HEK293 (cell line): Measurements from ENCODE around the gene DMC1.
"Not testable (repeated sequence)": the region's sequence is repeated elsewhere in the genome, so short reads cannot be mapped to it uniquely, and the experiment has no call there.

Experiments used
- CTCF ChIA-PET: fragments of 350-600 bp; formaldehyde crosslinking; extraction: SDS; loops from one replicate; lab custom pipeline; 2021; ENCODE audit warnings: antibody characterized with exemption; lab: Yijun Ruan, JAX
- POLR2A ChIA-PET: fragments of 300-600 bp; formaldehyde crosslinking; extraction: SDS; loops from one replicate; lab custom pipeline; 2020; ENCODE audit warnings: antibody characterized with exemption, inconsistent platforms; lab: Yijun Ruan, JAX
- H3K27ac ChIP-seq: fragments of 200-500 bp; sonication (Bioruptor generic); 2 replicates; pipeline ENCODE4 v1.5.1; 2014; ENCODE audit warnings: low read depth, low read length, control low read depth, inconsistent platforms; ENCODE audit errors: extremely low read depth
- H3K36me3 ChIP-seq, 2 experiments: fragments of 200-500 bp in 1 of 2; sonication (Bioruptor generic) in 1 of 2; 1 replicate in 1 of 2; 2 replicates in 1 of 2; pipeline ENCODE4 v1.5.1; 2014 to 2017; ENCODE audit warnings: inconsistent platforms in 2 of 2, low read length in 2 of 2; ENCODE audit not compliant: control insufficient read depth in 2 of 2, insufficient read depth in 1 of 2
- H3K4me1 ChIP-seq: fragments of 200-500 bp; sonication (Bioruptor generic); 2 replicates; pipeline ENCODE4 v1.5.1; 2014; ENCODE audit warnings: mild to moderate bottlenecking, low read length, inconsistent platforms; ENCODE audit not compliant: control insufficient read depth, insufficient read depth
- H3K4me3 ChIP-seq: 2 replicates; pipeline ENCODE4 v1.5.1; 2011; ENCODE audit warnings: low read depth, mild to moderate bottlenecking, control low read depth, low read length, moderate library complexity
- H3K9me3 ChIP-seq: fragments of 200-500 bp; sonication (Bioruptor generic); 2 replicates; pipeline ENCODE4 v1.5.1; 2014; ENCODE audit warnings: low read depth, low read length, inconsistent platforms; ENCODE audit not compliant: control insufficient read depth, insufficient read depth
- EGR2 ChIP-seq: fragments of 450-650 bp; formaldehyde crosslinking; IDR thresholded peaks from 2 replicates; pipeline ENCODE4 v1.5.1; 2016; ENCODE audit warnings: low read depth, missing biosample characterization, missing genetic modification characterization
- GLIS1 ChIP-seq: fragments of 450-650 bp; formaldehyde crosslinking; IDR thresholded peaks from 2 replicates; pipeline ENCODE4 v1.5.1; 2016; ENCODE audit warnings: missing biosample characterization, missing genetic modification characterization
- GLIS2 ChIP-seq: fragments of 450-650 bp; formaldehyde crosslinking; IDR thresholded peaks from 2 replicates; pipeline ENCODE4 v1.5.1; 2016; ENCODE audit warnings: missing biosample characterization, missing genetic modification characterization
- HOXD13 ChIP-seq: sonication (generic); formaldehyde crosslinking; IDR thresholded peaks from 2 replicates; pipeline ENCODE4 v1.8.0; 2022; ENCODE audit warnings: missing genetic modification reagents, borderline replicate concordance
- PATZ1 ChIP-seq: fragments of 450-650 bp; formaldehyde crosslinking; IDR thresholded peaks from 2 replicates; pipeline ENCODE4 v1.5.1; 2016; ENCODE audit warnings: missing biosample characterization, missing genetic modification characterization
- SCRT2 ChIP-seq: fragments of 450-650 bp; formaldehyde crosslinking; IDR thresholded peaks from 2 replicates; pipeline ENCODE4 v1.5.1; 2016; ENCODE audit warnings: missing biosample characterization, missing genetic modification characterization
- ZBTB17 ChIP-seq: fragments of 450-650 bp; formaldehyde crosslinking; IDR thresholded peaks from 2 replicates; pipeline ENCODE4 v1.5.1; 2016; ENCODE audit warnings: missing biosample characterization, missing genetic modification characterization
- ZFHX2 ChIP-seq: fragments of 450-650 bp; formaldehyde crosslinking; conservative IDR thresholded peaks from 2 replicates; pipeline ENCODE4 v1.5.1; 2016; ENCODE audit warnings: missing biosample characterization, missing genetic modification characterization
- ZNF140 ChIP-seq: fragments of 450-650 bp; formaldehyde crosslinking; IDR thresholded peaks from 2 replicates; pipeline ENCODE4 v1.5.1; 2016; ENCODE audit warnings: missing biosample characterization, missing genetic modification characterization
- ZNF292 ChIP-seq: fragments of 450-650 bp; formaldehyde crosslinking; IDR thresholded peaks from 2 replicates; pipeline ENCODE4 v1.5.1; 2016; ENCODE audit warnings: low read depth, missing biosample characterization, missing genetic modification characterization, borderline replicate concordance
- ZNF341 ChIP-seq: fragments of 450-650 bp; formaldehyde crosslinking; IDR thresholded peaks from 2 replicates; pipeline ENCODE4; 2016; ENCODE audit warnings: low read depth, missing biosample characterization, missing genetic modification characterization
- ZNF776 ChIP-seq: fragments of 450-650 bp; formaldehyde crosslinking; IDR thresholded peaks from 2 replicates; pipeline ENCODE4 v1.5.0; 2017; ENCODE audit warnings: missing biosample characterization, missing genetic modification characterization, borderline replicate concordance

DMC1 gene

DNA sequence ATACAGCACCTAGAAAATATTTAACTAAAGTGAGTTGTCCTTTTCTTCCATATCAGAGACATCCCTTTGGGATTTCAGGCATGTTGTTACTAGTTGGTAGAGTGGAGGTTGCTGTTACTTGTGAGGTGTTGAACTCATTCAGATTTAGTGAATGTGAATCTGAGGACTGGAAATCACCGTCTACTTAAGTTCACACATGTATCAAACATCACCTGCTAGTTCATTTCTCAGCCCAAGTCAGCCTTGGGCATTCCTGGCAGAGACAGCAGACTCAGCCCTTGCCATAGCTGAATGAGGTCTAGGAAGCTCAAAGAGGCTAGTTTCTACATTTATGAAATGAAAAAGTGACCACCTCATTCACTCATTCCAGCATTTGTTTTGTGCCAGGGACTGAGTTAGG is 92.4 kb downstream of the DMC1 start:
- no peak for TF ChIP-seq ZNF341 (tag by site-specific recombination)
- no peak for TF ChIP-seq ZNF292 (tag by site-specific recombination)
- no peak for TF ChIP-seq PATZ1 (tag by site-specific recombination)
- no peak for TF ChIP-seq ZNF140 (tag by site-specific recombination)
- no peak for TF ChIP-seq HOXD13
- ChIA-PET POLR2A (interaction anchor here (1.1 kb wide), 1 partner anchor 61 kb away, joined by 3 read pairs; no protein-coding TSS in a partner anchor), CTCF (interaction anchor here (0.6 kb wide), 1 partner anchor 13 kb away, joined by 3 read pairs; no protein-coding TSS in a partner anchor)
- H3K27ac ChIP-seq, result no peak overlapping the region
- H3K36me3 ChIP-seq, result peaks cover 18 to 29% of the 10 kb centered on the region in 2 experiments
- no peaks in the 10 kb centered on the region for H3K9me3 ChIP-seq
- no peak overlapping the region for H3K4me3 ChIP-seq
- no peaks in the 10 kb centered on the region for H3K4me1 ChIP-seq

DNA sequence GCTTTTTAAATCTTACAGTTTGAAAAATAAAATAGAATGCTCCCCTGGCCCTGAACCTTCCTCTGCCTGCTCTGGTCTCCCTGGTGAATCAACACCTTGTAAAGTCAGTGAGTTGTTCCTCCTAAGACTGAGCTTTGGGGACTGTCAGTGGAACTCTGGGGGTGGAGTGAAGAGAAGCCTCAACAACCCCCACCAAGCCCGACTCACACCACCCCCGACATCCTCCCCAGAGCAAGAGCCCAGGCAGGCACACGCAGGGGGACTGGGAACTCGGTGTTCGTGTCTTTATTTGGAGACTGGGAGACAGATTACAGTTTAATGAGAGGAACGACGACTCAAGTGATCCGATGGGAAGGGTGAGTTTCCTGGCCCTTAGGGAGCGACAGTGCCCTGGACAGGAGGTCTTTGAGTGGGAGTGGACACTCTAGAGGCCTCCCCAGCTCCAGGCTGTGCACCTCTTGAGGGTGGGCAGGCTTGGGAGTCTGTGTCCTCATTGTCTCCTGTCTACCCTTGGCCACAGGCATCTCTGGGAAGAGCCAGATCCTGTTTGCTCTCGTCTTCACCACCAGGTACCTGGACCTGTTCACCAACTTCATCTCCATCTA is 95.9 kb downstream of the DMC1 start:
- Histone ChIP-seq H3K36me3 (peaks cover 0 to 4% of the 10 kb centered on the region in 2 experiments; a peak in 2 of 3 replicates), H3K4me1 (no peaks in the 10 kb centered on the region), H3K9me3 (no peaks in the 10 kb centered on the region), H3K27ac (no peak overlapping the region), H3K4me3 (no peak overlapping the region)
- no peak for TF ChIP-seq ZNF776 (tag by site-specific recombination)
- peak; percentile 37 for TF ChIP-seq ZFHX2
- TF ChIP-seq EGR2 (tag by site-specific recombination), result peak; percentile 40; the same call in 1 of the 2 replicates
- 0 out of 2 replicates have a peak, but pooled peaks have one; percentile 42 for TF ChIP-seq ZBTB17 (tag by site-specific recombination)
- ChIA-PET POLR2A (interaction anchor here (1.3 kb wide), 1 partner anchor 9 kb away, joined by 4 read pairs; no protein-coding TSS in a partner anchor), CTCF (interaction anchor here (0.6 to 1.1 kb wide), 2 partner anchors 11 to 360 kb away, joined by 3 to 4 read pairs; no protein-coding TSS in a partner anchor)

DNA sequence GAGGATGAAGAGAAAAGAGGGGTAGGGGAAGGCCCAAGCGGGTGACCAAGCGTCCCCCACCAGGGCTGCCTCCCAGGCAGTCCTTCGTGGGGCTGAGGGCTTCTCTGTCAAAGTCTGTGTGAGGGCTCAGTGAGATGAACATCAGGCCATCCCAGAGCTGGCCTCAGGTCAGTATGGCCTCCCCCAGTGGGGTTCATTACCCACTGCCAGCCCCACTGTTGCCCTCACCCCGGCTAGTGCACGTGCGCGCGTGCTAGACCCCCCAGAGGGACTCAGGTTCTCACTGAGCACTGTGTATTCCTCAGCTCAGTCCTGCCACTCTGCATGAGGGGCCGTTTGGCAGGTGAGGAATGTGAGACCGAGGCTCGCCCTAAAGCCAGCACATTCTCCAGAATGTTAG is 98.7 kb downstream of the DMC1 start:
- ChIA-PET POLR2A (interaction anchor here (1.2 kb wide), 1 partner anchor 9 kb away, joined by 3 read pairs; no protein-coding TSS in a partner anchor), CTCF (no interaction called here)
- Histone ChIP-seq H3K9me3 (no peaks in the 10 kb centered on the region), H3K27ac (no peak overlapping the region), H3K36me3 (no peaks in the 10 kb centered on the region; a peak in 1 of 3 replicates), H3K4me3 (no peak overlapping the region), H3K4me1 (peaks cover 6% of the 10 kb centered on the region)
- TF ChIP-seq SCRT2 (tag by site-specific recombination), result no peak
- peak; percentile 13; the same call in 1 of the 2 replicates for TF ChIP-seq PATZ1 (tag by site-specific recombination)
- TF ChIP-seq GLIS2 (tag by site-specific recombination), result peak; percentile 29; the same call in 1 of the 2 replicates
- peak; percentile 41; the same call in 1 of the 2 replicates for TF ChIP-seq GLIS1 (tag by site-specific recombination)

GRCh38 chr22:38470179-38470578 is 99.8 kb downstream of the DMC1 start:
- not testable (repeated sequence) for H3K27ac ChIP-seq, H3K9me3 ChIP-seq, H3K4me3 ChIP-seq, H3K4me1 ChIP-seq, H3K36me3 ChIP-seq
- CTCF ChIA-PET, result interaction anchor here (0.7 kb wide), 1 partner anchor 428 kb away, joined by 3 read pairs; no protein-coding TSS in a partner anchor
- POLR2A ChIA-PET, result interaction anchor here (0.9 to 1.2 kb wide), 2 partner anchors 10 to 25 kb away, joined by 3 read pairs; no protein-coding TSS in a partner anchor
